ENCODE data around the gene SORL1-AS1.
A peak's percentile ranks its signal among the peaks of the same experiment; 100 is the strongest.
"Not testable (repeated sequence)": the region's sequence is repeated elsewhere in the genome, so short reads cannot be mapped to it uniquely, and the experiment has no call there.

SORL1-AS1 gene

DNA sequence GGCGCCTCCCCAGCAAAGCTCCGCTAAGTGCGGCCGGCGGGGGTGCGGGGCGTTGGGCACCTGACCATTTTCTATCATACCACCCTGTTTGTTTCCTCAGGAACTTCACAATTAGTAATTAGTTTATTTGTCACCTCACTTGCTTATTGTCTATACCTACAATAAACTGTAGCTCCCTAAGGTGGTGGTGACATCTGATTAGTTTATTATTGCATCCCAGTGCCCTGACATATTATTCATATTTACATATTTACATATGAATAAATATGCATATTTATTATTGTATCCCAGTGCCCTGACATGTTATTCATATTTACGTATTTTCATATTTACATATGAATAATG is 25.4 kb downstream of the SORL1-AS1 start:
- no peak for ATAC-seq
- no peak for DNase-seq

DNA sequence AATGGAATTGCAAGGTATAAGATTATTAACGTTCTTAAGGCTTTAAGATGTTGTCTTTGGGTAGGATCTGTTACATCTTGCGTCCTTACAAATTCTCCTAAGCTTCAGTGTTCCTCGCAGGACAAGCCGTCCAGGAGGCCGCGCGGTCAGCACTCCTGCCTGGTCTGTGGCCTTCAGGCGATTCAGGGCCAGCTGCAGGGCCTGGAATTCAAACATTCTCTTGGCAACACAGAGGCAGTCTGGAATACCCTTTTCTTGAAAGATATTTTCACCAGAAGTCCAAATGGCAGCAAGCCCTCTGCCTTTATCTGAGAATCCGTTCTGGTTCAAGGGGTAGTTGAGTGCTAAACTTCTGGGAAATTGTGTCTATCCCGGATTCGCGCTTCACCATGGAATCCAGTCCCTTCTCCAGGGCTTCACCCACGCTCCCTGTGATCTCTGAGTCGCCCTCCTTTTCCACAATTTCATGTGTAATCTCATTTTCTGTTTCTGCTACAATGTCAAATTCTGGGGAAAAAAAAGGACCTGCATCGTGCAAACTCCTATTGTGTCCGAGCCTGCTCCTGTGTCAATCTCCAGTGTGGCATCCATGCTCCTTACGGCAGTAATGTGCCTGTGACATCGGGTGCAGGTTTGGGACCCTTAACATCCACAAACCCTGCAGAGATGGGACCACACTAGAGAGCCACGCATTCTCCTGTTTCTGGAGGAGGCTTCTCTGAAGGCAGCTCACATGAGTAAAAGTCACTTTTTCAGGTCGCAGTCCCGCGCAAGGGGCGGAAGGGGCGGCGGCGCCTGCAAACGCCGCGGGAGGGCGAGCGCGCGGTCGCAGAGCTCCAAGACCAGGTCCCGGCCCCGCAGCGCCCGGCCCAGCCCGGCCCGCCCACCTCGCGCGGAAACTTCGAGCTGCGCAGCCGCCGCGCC is 26.0 kb downstream of the SORL1-AS1 start:
- ATAC-seq: peak; percentile 72
- DNase-seq: peak; percentile 76

DNA sequence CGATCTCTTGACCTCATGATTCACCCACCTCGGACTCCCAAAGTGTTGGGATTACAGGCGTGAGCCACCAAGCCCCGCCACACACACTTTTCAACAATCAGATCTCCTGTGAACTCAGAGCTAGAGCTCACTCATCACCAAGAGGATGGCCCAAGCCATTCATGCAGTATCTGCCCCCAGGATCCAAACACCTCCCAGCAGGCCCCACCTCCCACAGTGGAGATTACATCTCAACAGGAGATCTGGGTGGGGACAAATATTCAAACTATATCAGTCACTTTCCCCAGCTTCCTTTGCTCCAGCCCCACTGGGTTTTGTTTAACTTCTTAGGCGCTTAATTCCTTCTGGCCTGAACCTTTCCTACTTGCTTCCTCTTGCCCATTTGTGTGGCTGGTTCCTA is 26.9 kb downstream of the SORL1-AS1 start:
- ATAC-seq (no peak), DNase-seq (no peak)

DNA sequence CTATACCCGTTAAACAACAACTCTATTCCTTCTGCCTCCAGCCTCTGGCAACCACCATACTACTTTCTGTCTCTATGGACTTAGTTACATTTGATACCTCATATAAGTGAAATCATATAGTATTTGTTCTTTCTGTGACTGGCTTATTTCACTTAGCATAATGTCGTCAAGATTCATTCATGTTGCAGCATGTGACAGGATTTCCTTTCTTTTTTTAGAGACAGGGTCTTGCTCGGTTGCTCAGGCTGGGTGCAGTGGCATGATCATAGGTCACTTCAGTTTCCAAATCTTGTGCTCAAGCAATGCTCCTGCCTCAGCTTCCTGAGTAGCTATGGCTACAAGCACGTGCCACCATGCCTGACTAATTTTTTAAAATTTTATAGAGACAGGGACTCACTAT is 30.1 kb downstream of the SORL1-AS1 start:
- DNase-seq: no peak

DNA sequence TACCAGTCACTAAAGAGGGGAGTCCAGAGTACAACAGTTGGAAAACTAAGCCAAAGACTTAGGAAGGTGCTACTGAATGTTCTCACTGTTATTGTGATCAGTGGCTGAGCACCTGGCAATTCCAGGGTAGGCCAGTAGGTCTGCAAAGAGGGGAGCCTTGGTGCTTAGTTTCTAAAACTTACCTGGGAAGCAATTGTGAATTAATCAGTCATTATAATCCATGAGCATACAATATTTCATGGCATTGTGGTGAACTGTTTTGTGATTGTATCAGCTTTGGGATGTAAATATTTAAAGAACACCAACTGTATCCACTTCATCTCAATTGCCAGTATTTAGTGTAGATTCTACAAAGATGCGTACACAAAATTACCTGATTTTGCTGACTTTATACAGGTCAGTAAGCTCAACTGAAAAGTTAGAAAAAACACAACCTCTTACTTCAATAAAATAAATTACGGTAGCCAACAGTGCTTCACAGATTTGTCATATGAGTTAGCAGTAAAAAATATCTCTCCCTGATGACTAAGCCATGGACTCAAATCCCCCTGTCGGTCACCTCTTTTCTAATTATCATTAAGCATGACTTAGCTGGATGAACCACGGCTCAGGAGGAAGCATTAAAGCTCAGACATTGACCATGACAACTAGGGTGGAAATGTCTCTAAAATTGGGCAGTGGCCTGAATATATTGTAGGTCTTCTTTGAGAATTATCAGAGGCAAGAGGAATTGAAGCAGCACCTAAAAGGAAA is 31.4 kb downstream of the SORL1-AS1 start:
- no peak for ATAC-seq
- no peak for DNase-seq

More for the DNA sequence above, 30.1 kb downstream of the SORL1-AS1 start:
- ATAC-seq: no peak

DNA sequence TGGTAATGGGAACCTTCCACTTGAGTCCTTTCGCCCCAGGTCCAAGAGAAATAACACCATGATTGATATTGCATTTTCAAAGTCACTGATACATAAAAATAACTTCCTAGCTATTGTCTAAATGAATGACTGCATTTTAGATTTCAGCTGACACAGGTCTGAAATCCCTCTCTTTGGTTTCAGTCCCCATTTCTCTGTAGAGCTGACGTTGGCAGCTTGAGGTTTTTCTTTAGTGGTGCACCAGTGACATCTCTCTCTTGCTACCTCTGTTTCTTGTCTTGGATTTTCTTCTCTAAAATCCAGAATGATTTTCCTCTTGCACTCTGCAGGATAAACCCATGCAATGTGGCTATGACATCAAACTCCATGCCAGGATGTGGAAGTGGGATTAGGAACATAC is 32.4 kb downstream of the SORL1-AS1 start:
- DNase-seq (no peak), ATAC-seq (no peak)

DNA sequence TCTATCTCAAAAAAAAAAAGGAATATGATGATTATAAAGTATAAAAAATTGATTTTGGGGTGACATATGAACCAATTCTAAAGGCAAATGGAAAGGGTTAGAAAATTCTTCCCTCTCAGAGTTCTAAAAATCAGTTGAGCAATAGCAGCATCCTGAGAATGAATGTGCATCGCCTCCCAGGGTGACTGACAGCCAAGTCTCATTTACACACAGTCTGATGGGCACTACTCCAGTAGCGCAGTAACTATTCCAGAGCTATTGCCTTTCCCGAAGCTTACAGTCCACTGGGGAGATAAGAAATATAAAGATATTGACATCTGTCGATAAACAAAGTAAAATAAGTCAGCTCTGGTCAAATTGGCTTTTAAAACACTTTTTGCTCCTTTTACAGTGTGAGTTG is 32.9 kb downstream of the SORL1-AS1 start:
- DNase-seq (no peak), ATAC-seq (no peak)

DNA sequence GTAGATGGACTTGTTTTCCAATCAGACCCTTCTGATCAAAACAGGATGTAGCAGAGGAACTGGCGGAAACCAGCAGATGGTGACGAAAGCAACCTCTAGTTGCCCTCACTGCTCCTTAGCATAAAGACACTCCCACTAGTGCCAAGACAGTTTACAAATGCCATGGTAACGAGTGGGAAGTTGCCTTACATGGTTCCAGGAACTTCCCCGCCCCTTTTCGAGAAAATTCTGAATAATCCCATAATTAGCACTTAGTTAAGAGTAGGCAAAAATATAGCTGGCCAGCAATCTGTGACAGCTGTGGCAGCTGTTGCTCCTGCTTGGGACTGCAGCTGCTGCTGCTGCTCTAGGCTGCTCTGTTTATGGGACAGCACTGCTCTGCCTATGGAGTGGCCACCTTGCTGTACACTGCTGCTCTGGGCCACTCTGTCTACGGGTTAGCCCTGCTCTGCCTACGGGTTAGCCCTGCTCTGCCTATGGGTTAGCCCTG is 34.1 kb downstream of the SORL1-AS1 start:
- peak; percentile 41 for ATAC-seq
- DNase-seq: peak; percentile 33

DNA sequence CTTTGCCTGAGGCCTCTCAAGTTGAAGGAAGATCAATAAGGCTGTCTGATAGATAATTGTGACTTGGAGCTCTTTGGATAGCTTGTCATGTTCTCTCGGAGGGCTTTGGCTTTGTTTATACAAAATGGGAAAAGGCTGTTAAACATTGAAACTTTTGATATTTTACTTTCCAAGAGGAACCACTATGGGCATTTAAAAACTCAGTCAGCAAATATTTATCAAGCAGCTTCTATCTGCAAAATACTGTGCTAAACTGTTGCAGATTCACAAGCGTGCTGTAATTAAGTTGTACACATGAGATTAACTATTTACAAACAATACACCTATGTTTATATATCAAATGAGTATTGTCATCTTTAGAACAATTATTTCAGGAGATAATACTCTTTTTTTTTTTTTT is 35.2 kb downstream of the SORL1-AS1 start:
- DNase-seq (no peak), ATAC-seq (no peak)

DNA sequence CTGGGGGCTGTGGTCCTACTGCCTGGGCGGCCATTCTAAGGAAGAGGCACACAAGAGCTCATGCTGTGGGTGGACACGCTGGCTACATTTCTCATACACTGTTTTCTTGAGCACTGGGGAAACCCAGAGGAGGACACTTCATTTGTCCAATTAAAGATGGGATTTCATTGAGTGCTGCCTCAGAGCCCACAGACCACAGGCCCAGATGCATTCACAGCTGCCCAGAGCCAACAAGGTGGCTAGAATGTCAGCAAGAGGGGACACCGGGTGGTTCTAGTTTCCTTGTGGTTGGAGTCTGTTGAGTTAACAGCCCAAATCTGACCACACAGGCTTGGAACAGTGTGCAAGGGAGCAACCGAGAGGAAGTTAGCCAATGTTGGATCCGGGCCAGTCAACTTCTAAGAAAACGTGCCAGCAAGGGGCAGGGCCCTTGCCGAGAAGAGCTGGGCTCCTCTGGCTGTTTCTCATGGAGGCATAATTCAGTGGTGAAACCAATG is 35.7 kb downstream of the SORL1-AS1 start:
- DNase-seq: peak; percentile 63
- ATAC-seq: peak; percentile 67

DNA sequence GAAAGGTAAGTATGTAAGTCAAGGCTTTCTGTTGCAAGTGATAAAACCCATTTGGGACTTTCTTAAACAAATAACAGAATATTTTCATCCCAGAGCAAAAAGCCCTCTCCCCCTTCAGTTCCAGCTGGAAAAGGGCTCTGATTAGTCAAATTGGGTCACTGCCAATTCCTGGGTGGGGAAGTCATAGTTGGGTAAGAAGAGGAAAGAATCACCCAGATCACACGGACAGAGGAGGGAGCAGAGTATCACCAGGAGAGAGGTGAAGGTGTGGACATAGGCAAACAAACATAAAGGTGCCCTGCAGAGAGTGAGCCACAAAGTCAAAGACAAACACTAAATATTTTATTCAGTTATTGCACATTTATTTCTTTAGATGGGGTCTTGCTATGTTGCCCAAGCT is 36.9 kb downstream of the SORL1-AS1 start:
- ATAC-seq (no peak), DNase-seq (no peak)

DNA sequence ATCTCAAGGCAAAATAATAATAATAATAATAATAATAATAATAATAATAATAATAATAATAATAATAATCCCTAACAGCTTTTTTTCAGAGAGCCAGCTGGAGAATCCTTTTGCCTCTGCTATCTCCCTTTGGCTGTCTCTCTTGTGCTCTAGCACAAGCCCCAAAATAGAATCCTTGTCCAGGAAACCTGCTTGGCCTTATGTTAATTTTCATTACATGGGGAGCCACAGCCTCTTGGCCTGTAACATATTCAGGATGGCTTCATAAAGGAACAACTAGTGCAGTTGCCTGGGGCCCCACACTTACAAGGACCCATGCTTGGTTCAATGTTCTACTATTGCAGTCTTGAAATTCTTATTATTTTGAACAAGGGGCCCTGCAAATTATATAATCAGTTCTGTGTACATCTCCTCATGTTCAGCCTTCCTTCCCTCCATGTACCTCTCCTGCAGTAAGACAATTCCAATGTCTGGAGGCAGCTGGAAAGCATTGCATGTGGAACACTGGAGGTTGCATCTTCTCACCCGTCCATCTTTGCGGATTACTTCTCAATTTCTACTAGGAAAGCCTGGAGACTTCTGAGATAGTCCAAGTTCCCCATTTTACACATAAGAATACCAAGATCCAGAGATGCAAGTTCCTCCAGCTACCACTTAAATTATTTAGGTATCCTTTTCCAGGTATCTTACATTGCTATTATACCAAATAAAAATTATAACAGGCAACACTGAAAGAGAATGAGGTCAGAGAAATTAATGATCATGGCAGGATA is 38.4 kb downstream of the SORL1-AS1 start:
- DNase-seq: no peak

DNA sequence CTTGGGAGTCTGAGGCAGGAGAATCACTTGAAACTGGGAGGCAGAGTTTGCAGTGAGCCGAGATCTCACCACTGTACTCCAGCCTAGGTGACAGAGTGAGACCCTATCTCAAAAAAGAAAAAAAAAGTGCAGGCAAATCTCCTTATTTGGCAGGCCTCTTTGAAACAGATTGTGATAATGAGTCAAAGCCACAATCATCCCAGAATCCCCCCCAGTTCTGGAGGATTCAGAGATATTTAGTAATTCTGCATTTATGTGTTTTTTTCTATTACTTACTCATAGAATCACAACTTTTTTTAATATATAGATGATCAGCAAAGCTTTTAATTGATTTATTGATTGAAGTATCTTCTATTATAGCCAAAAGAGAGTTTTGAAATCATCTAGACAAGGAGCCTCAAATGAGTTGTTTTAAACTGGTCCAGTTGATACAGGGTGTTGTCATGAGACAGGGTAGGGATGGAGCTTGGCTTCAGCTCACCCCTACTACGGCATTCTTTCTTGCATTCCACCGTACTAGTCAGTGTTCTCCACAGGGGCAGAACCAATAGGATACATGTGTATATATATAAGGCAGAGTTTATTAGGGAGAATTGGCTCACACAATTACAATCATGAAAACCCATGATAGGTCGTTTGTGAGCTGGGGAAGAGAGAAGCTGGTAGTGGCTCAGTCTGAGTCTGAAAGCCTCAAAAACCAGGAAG is 39.9 kb downstream of the SORL1-AS1 start:
- DNase-seq (no peak), ATAC-seq (no peak)

More for the DNA sequence above, 38.4 kb downstream of the SORL1-AS1 start:
- no peak for ATAC-seq

DNA sequence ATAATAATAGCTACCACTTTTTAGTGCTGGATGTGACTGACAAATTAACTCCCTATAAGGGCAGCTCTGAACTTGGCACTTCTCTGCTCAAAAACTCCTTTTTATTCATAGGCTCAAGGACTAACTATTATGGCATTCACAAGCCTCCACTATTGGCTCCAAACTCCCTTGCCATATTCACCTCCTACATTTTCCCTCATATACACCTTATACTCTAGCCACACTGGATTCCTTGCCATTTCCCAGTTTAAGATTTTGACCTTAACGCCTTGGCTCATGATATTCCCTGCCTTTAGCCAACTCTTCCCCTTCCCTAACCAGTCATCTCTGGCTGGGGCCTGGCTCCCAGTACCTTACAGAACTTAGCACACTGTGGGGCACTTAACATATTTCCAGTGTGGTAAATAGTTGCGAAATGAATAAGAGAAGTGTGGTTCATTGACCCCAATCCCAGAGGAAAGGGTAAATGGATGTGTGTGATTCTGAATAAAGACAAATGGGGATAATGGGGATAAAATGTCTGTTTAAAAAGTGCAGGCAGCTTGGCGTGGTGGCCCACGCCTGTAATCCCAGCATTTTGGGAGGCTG is 40.7 kb downstream of the SORL1-AS1 start:
- ATAC-seq (no peak), DNase-seq (no peak)

DNA sequence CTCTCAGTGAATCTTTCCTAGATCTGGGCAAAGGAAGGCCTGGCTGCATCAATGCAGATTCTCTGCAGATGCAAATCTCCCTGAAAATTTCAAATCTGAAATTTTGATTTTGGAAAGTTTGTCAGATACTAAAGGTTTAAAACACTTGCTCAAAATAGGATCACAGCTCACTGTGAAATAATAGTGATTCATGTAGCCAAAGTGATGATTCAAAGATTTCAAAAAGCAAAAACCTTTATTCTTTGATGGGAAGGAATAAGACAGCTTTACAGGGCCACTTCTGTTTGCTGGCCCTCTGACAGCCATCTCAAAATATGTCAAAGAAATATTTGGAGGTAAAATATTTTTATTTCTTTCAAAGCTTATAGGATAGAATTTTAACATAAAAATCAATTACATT is 41.4 kb downstream of the SORL1-AS1 start:
- DNase-seq, ATAC-seq: not testable (repeated sequence)

DNA sequence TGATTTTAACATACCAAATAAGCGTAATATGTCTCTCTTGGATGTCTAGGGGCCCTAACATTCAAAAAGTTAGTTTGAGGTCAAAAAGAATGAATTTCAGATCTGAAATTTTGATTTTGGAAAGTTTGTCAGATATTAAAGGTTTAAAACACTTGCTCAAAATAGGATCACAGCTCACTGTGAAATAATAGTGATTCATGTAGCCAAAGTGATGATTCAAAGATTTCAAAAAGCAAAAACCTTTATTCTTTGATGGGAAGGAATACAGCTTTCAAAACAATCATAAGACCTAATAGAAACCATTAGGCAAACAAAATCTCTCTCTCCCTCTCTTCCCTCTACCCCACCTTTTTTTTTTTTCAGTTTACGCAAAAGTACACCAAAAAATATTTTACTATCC is 42.7 kb downstream of the SORL1-AS1 start:
- not testable (repeated sequence) for DNase-seq, ATAC-seq

DNA sequence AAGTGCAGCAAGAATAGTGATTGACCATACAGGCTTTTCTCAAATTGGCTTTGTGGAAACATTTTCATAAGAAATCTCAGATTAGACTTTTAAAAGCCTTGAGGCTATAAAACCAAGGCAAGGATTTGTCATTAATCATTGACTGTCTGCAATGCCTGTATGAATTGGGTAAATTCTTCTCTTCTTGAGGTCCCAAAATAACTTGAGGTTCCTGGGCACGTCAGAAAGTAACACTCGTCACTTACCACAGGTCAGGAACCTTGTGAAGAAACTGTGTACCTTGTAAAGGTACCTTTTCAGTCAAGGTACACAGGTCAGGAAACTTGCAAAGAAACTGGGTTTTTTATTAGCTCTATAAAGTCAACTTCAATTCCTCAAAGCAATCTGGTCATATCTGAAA is 43.9 kb downstream of the SORL1-AS1 start:
- ATAC-seq (no peak), DNase-seq (no peak)

DNA sequence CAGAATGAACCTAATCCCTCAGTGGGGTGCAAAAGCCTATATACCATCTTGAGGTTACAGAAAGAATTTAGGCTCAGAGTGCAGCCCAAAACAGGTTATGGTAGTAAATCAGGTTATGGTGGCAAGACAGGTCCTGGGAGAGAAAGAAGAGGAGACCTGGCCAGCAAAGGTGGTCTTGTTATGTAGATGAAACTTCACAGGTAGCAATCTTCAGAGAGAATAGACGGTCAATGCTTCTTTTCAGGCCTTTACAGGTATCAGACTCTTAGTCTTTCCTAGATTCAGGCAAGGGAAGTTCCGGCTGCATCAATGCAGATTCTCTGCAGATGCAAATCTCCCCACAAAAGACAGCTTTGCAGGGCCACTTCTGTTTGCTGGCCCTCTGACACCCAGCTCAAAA is 46.5 kb downstream of the SORL1-AS1 start:
- ATAC-seq: no peak
- no peak for DNase-seq

DNA sequence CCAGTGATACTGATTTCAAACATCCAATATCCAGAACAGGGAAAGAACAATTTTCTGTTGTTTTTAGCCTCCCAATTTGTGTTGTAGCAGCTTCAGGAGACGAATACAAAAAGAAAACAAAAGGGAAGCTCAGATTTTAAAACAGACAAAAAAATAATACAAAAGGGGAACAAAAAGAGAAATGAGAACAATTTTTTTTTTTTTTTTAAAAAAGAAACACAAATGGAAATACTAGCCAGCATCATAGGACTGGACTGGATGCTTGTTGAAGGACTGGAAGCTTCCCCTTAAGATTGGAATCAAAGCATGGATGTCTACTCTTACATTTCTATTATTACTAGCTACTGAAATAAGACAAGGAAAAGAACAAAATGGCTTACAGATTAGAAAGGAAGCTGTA is 47.1 kb downstream of the SORL1-AS1 start:
- DNase-seq: no peak
- ATAC-seq: no peak

DNA sequence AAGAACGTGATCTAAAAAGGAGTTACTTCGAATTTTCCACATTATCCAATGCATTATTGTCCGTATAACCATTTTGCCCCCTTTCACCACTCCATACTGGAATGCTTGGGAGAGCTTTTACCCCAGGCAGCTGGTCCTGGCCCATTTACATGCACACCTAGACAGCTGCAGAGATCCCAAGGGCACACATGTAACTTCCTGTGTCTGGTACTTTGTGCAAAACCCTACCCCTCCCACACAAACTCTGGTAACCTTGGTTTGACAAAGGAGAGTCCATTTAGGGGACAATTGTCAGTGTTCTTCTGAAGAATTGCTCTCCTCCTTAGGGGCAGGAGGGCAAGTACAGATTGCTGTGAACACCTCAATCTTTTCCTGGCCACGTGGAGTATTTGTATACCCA is 58.0 kb downstream of the SORL1-AS1 start:
- no peak for DNase-seq
- no peak for ATAC-seq

DNA sequence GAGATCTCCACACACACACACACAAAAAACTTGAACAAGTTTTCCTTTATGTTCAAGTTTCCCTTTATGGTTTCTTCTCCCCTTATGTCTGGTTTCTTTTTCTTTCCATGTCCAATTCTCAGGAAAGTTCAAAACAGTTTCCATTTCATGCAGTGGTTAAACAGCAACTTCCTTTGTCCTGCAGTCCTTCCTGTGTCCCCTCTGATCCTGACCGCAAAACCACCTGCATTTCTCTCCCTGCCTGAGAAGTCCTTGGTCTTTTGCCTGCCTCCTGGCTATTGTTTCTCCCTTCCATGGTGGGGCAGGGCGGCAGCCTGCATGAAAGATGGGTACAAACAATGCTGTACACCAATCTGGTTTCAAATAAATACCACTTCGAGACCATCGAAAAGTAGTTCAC is 58.9 kb downstream of the SORL1-AS1 start:
- ATAC-seq (no peak), DNase-seq (no peak)
